HG02588 (cell line): ENCODE results near the gene SLMAP.

Experiments used
- ATAC-seq: cut with Tn5 transposase; IDR thresholded peaks from one replicate; pipeline ENCODE4 v1.9.1; 2021; ENCODE audit warnings: mild to moderate bottlenecking, moderate library complexity; ENCODE audit not compliant: unreplicated experiment

SLMAP gene

GRCh38 chr3:57755741-57756527 lies at the start of gene SLMAP:
SLMAP (plus strand) TSS chr3:57756309; CDS start chr3:57757652, 1,343 bp downstream.
- peak; percentile 92 for ATAC-seq

GRCh38 chr3:57706462-57706861 lies 49.6 kb upstream of the SLMAP start:
- no peak for ATAC-seq

GRCh38 chr3:57709031-57709430 lies 47.1 kb upstream of the SLMAP start:
- no peak for ATAC-seq

- ATAC-seq: no peak
Observed at GRCh38 chr3:57709559-57709958, 46.5 kb upstream of the SLMAP start.

- ATAC-seq: no peak
Observed at GRCh38 chr3:57715686-57716085, 40.4 kb upstream of the SLMAP start.

GRCh38 chr3:57717205-57717868 lies 38.8 kb upstream of the SLMAP start:
- ATAC-seq: no peak

- ATAC-seq: no peak
Observed at GRCh38 chr3:57718118-57718517, 38.0 kb upstream of the SLMAP start.

- no peak for ATAC-seq
Observed at GRCh38 chr3:57726397-57726796, 29.7 kb upstream of the SLMAP start.

- no peak for ATAC-seq
Observed at GRCh38 chr3:57727106-57727505, 29.0 kb upstream of the SLMAP start.

- no peak for ATAC-seq
Observed at GRCh38 chr3:57729334-57730045, 26.6 kb upstream of the SLMAP start.

- no peak for ATAC-seq
Observed at GRCh38 chr3:57730682-57731081, 25.4 kb upstream of the SLMAP start.

- no peak for ATAC-seq
Observed at GRCh38 chr3:57731311-57731710, 24.8 kb upstream of the SLMAP start.

GRCh38 chr3:57733790-57734189 lies 22.3 kb upstream of the SLMAP start:
- no peak for ATAC-seq

GRCh38 chr3:57735405-57735804 lies 20.7 kb upstream of the SLMAP start:
- no peak for ATAC-seq

GRCh38 chr3:57737840-57738239 lies 18.3 kb upstream of the SLMAP start:
- ATAC-seq: no peak

- no peak for ATAC-seq
Observed at GRCh38 chr3:57738391-57738790, 17.7 kb upstream of the SLMAP start.

- ATAC-seq: no peak
Observed at GRCh38 chr3:57740027-57740426, 16.1 kb upstream of the SLMAP start.

- ATAC-seq: no peak
Observed at GRCh38 chr3:57743496-57743895, 12.6 kb upstream of the SLMAP start.

- ATAC-seq: no peak
Observed at GRCh38 chr3:57745101-57745500, 11.0 kb upstream of the SLMAP start.

- no peak for ATAC-seq
Observed at GRCh38 chr3:57746156-57747010, 9.7 kb upstream of the SLMAP start.

GRCh38 chr3:57749542-57749941 lies 6.6 kb upstream of the SLMAP start:
- no peak for ATAC-seq
